Peyer's patch (tissue), 4 donors: ENCODE measurements around the gene STRIP1.

ENCODE experiments used
- CTCF ChIP-seq, 6 experiments: fragments of 450-650 bp in 4 of 6; fragments of 200-600 bp in 2 of 6; sonication (generic) in 1 of 6; IDR thresholded peaks; one replicate each; pipeline ENCODE4 v1.5.1; 2017 to 2019; ENCODE audit warnings: antibody characterized with exemption in 6 of 6, mild to moderate bottlenecking in 3 of 6, moderate library complexity in 1 of 6
- POLR2A ChIP-seq, 2 donors: fragments of 450-650 bp; IDR thresholded peaks; one replicate each; pipeline ENCODE4 v1.5.1; 2017; ENCODE audit warnings: antibody characterized with exemption in 2 of 2, mild to moderate bottlenecking in 2 of 2, moderate library complexity in 2 of 2

- TF ChIP-seq CTCF (IDR thresholded peaks at IDR 0.05) (no peak), POLR2A (IDR thresholded peaks at IDR 0.05) (no peak)
Observed at GRCh38 chr1:110018396-110018795, 16.0 kb upstream of the STRIP1 start.
